Epithelial cell of prostate (primary cell): Measurements from ENCODE around the gene PLAGL1.
"Not testable (repeated sequence)": the region's sequence is repeated elsewhere in the genome, so short reads cannot be mapped to it uniquely, and the experiment has no call there.

Source experiments
- DNase-seq: peaks from one replicate; pipeline ENCODE4 v3.0.0-alpha.2; 2011; ENCODE audit warnings: low read depth, low spot score
- H3K27ac ChIP-seq: fragments of 450-650 bp; 2 replicates; pipeline ENCODE4 v1.5.1; 2017; ENCODE audit warnings: mild to moderate bottlenecking

The PLAGL1 gene

GRCh38 chr6:144012534-144012933 lies 4.5 kb upstream of the PLAGL1 start:
- no peak overlapping the region for H3K27ac ChIP-seq

GRCh38 chr6:144009628-144010027 lies 1.6 kb upstream of the PLAGL1 start:
- DNase-seq, H3K27ac ChIP-seq: not testable (repeated sequence)

More at GRCh38 chr6:144012534-144012933, 4.5 kb upstream of the PLAGL1 start:
- DNase-seq = no peak

GRCh38 chr6:144008846-144009245 lies 787 bp upstream of the PLAGL1 start:
- DNase-seq = no peak
- no peak overlapping the region for H3K27ac ChIP-seq

- DNase-seq = no peak
- H3K27ac ChIP-seq = no peak overlapping the region
Measured at GRCh38 chr6:144007478-144008119, 460 bp downstream of the PLAGL1 start.

GRCh38 chr6:144006736-144007477 lies 1.2 kb downstream of the PLAGL1 start:
- H3K27ac ChIP-seq = no peak overlapping the region
- no peak for DNase-seq

GRCh38 chr6:143999406-143999805 lies 8.7 kb downstream of the PLAGL1 start:
- no peak overlapping the region for H3K27ac ChIP-seq

GRCh38 chr6:143998686-143999085 lies 9.4 kb downstream of the PLAGL1 start:
- DNase-seq = no peak
- no peak overlapping the region for H3K27ac ChIP-seq

More at GRCh38 chr6:143999406-143999805, 8.7 kb downstream of the PLAGL1 start:
- DNase-seq = no peak

GRCh38 chr6:143993965-143994646 lies 14.0 kb downstream of the PLAGL1 start:
- no peak for DNase-seq
- H3K27ac ChIP-seq = no peak overlapping the region

GRCh38 chr6:143992285-143992684 lies 15.8 kb downstream of the PLAGL1 start:
- no peak overlapping the region for H3K27ac ChIP-seq
- DNase-seq = no peak

- DNase-seq = no peak
- no peak overlapping the region for H3K27ac ChIP-seq
Measured at GRCh38 chr6:143986463-143987065, 21.5 kb downstream of the PLAGL1 start.

GRCh38 chr6:143984666-143985065 lies 23.4 kb downstream of the PLAGL1 start:
- H3K27ac ChIP-seq = no peak overlapping the region
- DNase-seq = no peak

GRCh38 chr6:143982968-143983367 lies 25.1 kb downstream of the PLAGL1 start:
- H3K27ac ChIP-seq = no peak overlapping the region
- no peak for DNase-seq

- DNase-seq = no peak
- H3K27ac ChIP-seq = no peak overlapping the region
Measured at GRCh38 chr6:143980921-143981320, 27.1 kb downstream of the PLAGL1 start.

GRCh38 chr6:143976806-143977349 lies 31.2 kb downstream of the PLAGL1 start:
- H3K27ac ChIP-seq = no peak overlapping the region
- DNase-seq = no peak

- DNase-seq = no peak
- no peak overlapping the region for H3K27ac ChIP-seq
Measured at GRCh38 chr6:143974089-143974488, 34.0 kb downstream of the PLAGL1 start.

GRCh38 chr6:143973097-143973966 lies 34.7 kb downstream of the PLAGL1 start:
- H3K27ac ChIP-seq = no peak overlapping the region
- DNase-seq = no peak

GRCh38 chr6:143971482-143972205 lies 36.4 kb downstream of the PLAGL1 start:
- H3K27ac ChIP-seq = no peak overlapping the region
- no peak for DNase-seq

GRCh38 chr6:143970456-143971218 lies 37.4 kb downstream of the PLAGL1 start:
- DNase-seq = no peak
- no peak overlapping the region for H3K27ac ChIP-seq
